Measurements from ENCODE around the gene CDK11A. TPM values are rescaled to one million over a fixed set of nuclear protein-coding genes. Genes with fewer than 3 reads are reported as not detected.
A peak's percentile ranks its signal among the peaks of the same experiment; 100 is the strongest.

The CDK11A gene
- total and polyA plus RNA-seq, 2 of the 8 experiments (the other 6 are each of a cell fraction or from before 2014, with no cell fraction given), result 15.0 to 45.6 TPM

GRCh38 chr1:1678581-1679380 lies 45.4 kb downstream of the CDK11A start:
- WGBS, 2 experiments (ENCODE audit: extremely low coverage in 1 of 2, insufficient coverage in 1 of 2, insufficient read length in 1 of 2, insufficient replicate concordance in 2 of 2, low coverage in 1 of 2, low lambda C conversion rate in 2 of 2, missing lambda C conversion rate in 1 of 2), result 73% methylated on average over 22 of the region's 24 CpGs; no CpG with 5 or more reads in 1 of the 2 experiments
- peak overlapping the region; percentile 71 for H4K8ac ChIP-seq (ENCODE audit: extremely low read depth, insufficient read depth, low read length)
- H3K4me2 ChIP-seq (ENCODE audit: insufficient read depth in 1 of 2, low read depth in 2 of 2, low read length in 2 of 2), result no peak overlapping the region
- H3K4me3 ChIP-seq (ENCODE audit: extremely low read depth in 1 of 4, insufficient read depth in 2 of 4, low read depth in 3 of 4, low read length in 4 of 4), result no peak overlapping the region
- peak overlapping the region; percentile 20; the same call in 1 of the 2 replicates for H2BK5ac ChIP-seq (ENCODE audit: low read depth, low read length)
- H3K79me1 ChIP-seq (ENCODE audit: low read depth, low read length), result peaks cover 19% of the 10 kb centered on the region
- no peak overlapping the region for H4K5ac ChIP-seq (ENCODE audit: insufficient read length, low read depth, low read length)
- H4K91ac ChIP-seq (replicated peaks; ENCODE audit: insufficient read length, low read length), result no peak overlapping the region
- H4K20me1 ChIP-seq (replicated peaks in 1 of 2; ENCODE audit: control insufficient read depth in 1 of 2, insufficient read depth in 2 of 2, low read length in 2 of 2), result peaks cover 5 to 19% of the 10 kb centered on the region in 2 experiments
- peak overlapping the region; percentile 62; the same call in 1 of the 2 replicates for H2BK12ac ChIP-seq (ENCODE audit: low read depth, low read length)
- peaks cover 0 to 20% (median 13%) of the 10 kb centered on the region in 4 experiments; a peak in 6 of 7 replicates for H3K4me1 ChIP-seq (replicated peaks in 1 of 4; ENCODE audit: control insufficient read depth in 3 of 4, insufficient read depth in 4 of 4, low read length in 3 of 4)
- no peaks in the 10 kb centered on the region for H3K27me3 ChIP-seq (replicated peaks in 1 of 4; ENCODE audit: control insufficient read depth in 3 of 4, extremely low read depth in 1 of 4, insufficient read depth in 3 of 4, low read length in 3 of 4)
- no peaks in the 10 kb centered on the region for H3K9me3 ChIP-seq (ENCODE audit: insufficient read depth in 2 of 2, low read depth in 1 of 2, low read length in 1 of 2)
- no peak overlapping the region for H2BK120ac ChIP-seq (replicated peaks; ENCODE audit: low read depth, low read length)
- no peak overlapping the region for H2BK15ac ChIP-seq (ENCODE audit: low read length)
- H3K79me2 ChIP-seq (ENCODE audit: control insufficient read depth in 1 of 2, insufficient read depth in 2 of 2, low read length in 2 of 2), result peaks cover 4 to 47% of the 10 kb centered on the region in 2 experiments; a peak in 2 of 4 replicates
- no peak overlapping the region for H3K9ac ChIP-seq (replicated peaks in 1 of 4; ENCODE audit: extremely low read depth in 1 of 4, low read depth in 3 of 4, low read length in 3 of 4)
- H2AK5ac ChIP-seq (ENCODE audit: low read depth, low read length), result no peak overlapping the region; the same call in 1 of the 2 replicates
- DNase-seq (ENCODE audit: low read depth in 1 of 2, low spot score in 2 of 2) (peak in 1 of 2 experiments; percentile 84), FAIRE-seq (no peak)
- peak overlapping the region; percentile 51; the same call in 1 of the 2 replicates for H3K18ac ChIP-seq (ENCODE audit: extremely low read depth, low read length)
- no peak overlapping the region for H2AFZ ChIP-seq (ENCODE audit: low read length)
- POLR2A ChIA-PET (ENCODE audit: partially characterized antibody), result interaction anchor here (0.6 to 1.4 kb wide), 3 partner anchors 10 to 284 kb away, joined by 3 to 5 read pairs (median 5); no protein-coding TSS in a partner anchor
- no peaks in the 10 kb centered on the region for H3K23me2 ChIP-seq (ENCODE audit: low read depth, low read length)
- H3K36me3 ChIP-seq (ENCODE audit: control insufficient read depth in 2 of 4, insufficient read depth in 4 of 4, low read length in 3 of 4), result no peaks in the 10 kb centered on the region; a peak in 1 of 8 replicates
- H2BK20ac ChIP-seq (ENCODE audit: low read length), result peak overlapping the region; percentile 5; the same call in 1 of the 2 replicates
- CTCF ChIA-PET (ENCODE audit: partially characterized antibody), result interaction anchor here (0.8 to 2.7 kb wide), 11 partner anchors 10 to 365 kb away, joined by 3 to 24 read pairs (median 4); partner anchors contain the start of gene CDK11A
- no peak overlapping the region for H3K4ac ChIP-seq (replicated peaks; ENCODE audit: insufficient read length, low read depth, low read length)
- no peak overlapping the region for H3K23ac ChIP-seq (ENCODE audit: insufficient read length)
- no peak overlapping the region for H3K14ac ChIP-seq (ENCODE audit: insufficient read length)
- H3K56ac ChIP-seq (replicated peaks; ENCODE audit: insufficient read length, low read depth, low read length), result no peak overlapping the region
- peak overlapping the region; percentile 36 for H3K27ac ChIP-seq (ENCODE audit: low read depth, low read length)
- TF ChIP-seq CHD1 (IDR thresholded peaks at IDR 0.05; ENCODE audit: low read depth, low read length) (no peak), MAX (IDR thresholded peaks at IDR 0.05) (peak; percentile 27; the same call in 1 of the 2 replicates), CREB1 (IDR thresholded peaks at IDR 0.05) (peak; percentile 65), EGR1 (IDR thresholded peaks at IDR 0.05; ENCODE audit: borderline replicate concordance, low read depth, low read length) (no peak), TCF12 (IDR thresholded peaks at IDR 0.05; ENCODE audit: low read depth, low read length) (no peak), RAD21 (IDR thresholded peaks at IDR 0.05 in 1 of 2, conservative IDR thresholded peaks at IDR 0.05 in 1 of 2; ENCODE audit: low read depth in 2 of 2, low read length in 2 of 2) (peak in 1 of 2 experiments; percentile 20; a peak in 2 of 4 replicates), RXRA (IDR thresholded peaks at IDR 0.05; ENCODE audit: insufficient read depth, low read depth, low read length) (no peak), CTCF (IDR thresholded peaks at IDR 0.05; ENCODE audit: control extremely low read depth in 1 of 3, insufficient read depth in 1 of 3, low read depth in 1 of 3, low read length in 3 of 3) (peak; percentile 55 to 81 (median 78))
